HG02588 (cell line): Measurements from ENCODE around the gene PER2.
A peak's percentile ranks its signal among the peaks of the same experiment; 100 is the strongest.

Experiments
- ATAC-seq: cut with Tn5 transposase; IDR thresholded peaks from one replicate; pipeline ENCODE4 v1.9.1; 2021; ENCODE audit warnings: mild to moderate bottlenecking, moderate library complexity; ENCODE audit not compliant: unreplicated experiment

The PER2 gene

DNA sequence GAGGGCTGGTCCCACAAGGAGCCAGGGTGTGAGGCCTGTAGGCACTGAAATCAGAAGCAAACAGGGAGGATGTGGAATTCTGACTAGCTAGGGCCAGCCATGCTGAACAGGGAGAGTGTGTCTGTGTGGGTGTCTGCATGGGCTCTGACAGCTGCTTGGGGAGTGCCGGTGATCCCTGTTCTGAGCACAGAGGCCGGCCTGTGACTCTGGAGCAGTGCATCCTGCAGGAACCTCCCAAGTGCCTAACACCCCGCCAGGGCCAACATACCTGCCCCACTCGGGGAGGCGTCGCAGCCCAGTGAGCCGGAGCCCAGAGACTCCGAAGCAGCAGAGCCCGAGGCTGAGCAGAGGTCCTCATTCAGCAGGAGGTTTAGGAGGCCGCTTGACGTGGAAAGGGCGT lies 37.1 kb downstream of the PER2 start:
- no peak for ATAC-seq

DNA sequence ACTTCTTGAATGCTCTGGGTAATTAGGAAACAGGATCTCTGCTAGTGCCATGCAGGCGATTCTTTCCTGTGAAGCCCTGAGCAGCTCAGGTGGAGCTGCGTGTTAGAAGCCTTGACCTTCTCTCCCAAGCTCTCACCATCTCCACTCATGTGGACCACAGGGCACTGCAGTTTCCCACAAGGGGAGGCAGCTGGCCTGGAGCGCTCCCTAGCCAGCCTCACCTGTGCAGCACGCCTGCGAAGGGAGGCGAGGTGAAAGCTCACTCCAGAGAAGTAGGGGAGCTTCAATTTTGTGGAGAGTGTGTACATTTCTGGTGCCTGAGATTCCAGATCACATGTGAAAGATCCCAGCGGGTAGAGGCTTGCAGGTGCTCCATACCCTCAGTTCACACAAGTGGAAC lies 37.5 kb downstream of the PER2 start:
- no peak for ATAC-seq

DNA sequence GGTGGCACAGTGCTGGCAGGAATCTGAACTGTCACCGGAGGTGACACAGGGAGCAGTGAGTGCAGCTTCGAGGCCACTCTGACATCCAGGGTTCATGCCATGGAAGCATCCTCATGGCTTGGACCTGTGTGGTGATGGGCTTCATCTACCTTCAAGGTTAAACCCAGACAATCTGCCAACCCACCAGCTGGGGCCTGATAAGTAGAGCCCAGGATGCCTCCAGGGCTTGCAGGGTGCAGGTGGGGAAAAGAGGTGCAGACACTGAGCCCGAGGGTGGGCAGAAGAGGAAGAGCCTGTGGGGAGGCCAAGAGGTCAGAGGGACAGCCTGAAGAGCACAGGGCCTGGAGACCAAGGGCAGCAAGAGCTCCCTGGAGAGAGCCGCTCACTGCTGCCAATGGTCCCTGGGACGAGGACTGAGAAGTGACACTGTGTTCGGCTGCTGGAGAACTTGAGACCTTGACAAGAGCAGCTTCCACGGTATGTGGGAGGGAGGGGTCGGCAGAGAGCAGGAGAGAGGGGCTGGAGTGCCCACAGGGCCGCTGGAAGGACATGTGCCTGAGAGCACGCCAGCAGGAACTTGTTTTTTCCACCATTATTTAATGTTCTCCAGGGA lies 40.5 kb downstream of the PER2 start:
- no peak for ATAC-seq

DNA sequence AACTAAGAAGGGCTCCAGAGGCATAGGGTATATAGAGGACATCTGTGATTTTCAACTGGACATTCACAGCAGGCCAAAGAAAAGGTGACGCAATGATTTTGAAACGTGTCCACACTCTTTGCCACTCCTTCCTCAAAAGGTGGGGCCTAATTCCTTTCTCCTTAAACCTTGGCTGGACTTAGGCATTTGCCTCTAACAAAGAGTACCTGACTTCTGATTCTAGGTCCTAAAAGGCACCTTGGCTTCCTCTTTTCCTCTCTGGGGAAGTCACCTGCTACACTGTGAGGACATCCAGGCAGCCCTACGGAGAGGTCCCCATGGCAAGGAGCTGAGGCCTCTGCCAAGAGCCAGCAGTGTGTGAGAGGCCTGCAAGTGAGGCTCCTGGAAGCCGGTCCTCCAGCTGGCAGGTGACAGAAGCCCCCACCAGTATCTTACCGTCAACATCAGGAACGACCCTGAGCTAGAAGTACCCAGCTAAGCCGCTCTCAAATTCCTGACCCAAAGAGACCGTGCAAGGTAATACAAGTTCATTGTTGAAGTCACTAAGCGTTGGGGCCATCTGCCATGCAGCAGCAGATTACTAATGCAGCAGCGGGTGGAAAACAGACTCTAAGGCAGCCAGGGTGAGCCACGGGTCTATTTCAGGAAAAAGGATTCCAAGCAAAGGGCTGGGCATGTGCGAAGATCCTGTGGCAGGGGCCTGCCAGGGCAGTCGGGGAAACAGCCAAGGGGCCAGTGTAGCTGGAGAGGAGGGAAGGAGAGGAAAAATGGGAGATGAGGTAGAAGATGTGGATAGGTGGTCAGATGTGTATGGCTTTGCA lies 41.2 kb downstream of the PER2 start:
- no peak for ATAC-seq

DNA sequence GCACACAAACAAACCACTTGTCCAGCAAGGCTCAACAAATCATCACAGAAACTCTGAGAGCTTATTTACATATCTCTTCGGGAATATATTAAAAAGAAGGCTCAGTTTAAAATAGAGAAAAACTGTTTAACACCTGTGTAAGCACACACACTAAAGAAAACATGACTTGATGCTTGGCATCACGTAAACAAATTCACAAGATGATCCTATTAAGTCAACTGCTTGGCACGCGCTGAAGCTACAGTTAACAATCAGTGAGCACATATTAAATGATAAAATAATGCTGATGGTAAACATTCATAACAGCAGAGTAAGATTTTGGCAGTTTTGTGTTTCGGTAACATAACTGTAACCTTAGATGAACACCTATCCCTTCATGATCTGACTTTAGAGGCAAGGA lies 44.3 kb downstream of the PER2 start:
- ATAC-seq = no peak

DNA sequence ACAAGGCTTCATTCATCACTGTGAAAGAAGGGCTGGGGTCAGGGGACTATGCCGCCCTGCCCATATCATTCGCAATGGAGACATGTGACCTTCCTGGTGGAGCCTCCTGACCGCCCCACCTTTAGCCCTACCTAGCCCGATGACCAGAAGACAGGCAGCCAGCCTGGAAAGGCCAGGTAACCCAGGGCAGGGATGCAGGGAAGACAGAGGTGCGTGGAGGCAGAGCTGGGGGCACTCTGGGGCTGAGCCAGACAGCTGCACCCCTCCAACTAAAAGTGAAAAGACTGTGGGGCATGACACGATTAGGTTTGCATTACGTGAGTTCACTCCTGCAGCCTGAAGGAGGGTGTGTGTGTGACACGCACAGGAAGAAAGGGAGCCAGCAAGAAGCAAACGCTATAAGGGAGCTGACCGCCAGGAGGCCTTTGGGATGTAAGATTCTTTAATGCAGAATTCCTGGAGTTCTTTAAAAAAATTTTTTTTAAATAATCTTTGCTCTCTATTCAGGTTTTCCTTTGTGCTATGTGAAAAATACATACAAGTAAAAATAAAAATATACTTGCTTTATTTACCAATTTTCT lies 44.8 kb downstream of the PER2 start:
- no peak for ATAC-seq

DNA sequence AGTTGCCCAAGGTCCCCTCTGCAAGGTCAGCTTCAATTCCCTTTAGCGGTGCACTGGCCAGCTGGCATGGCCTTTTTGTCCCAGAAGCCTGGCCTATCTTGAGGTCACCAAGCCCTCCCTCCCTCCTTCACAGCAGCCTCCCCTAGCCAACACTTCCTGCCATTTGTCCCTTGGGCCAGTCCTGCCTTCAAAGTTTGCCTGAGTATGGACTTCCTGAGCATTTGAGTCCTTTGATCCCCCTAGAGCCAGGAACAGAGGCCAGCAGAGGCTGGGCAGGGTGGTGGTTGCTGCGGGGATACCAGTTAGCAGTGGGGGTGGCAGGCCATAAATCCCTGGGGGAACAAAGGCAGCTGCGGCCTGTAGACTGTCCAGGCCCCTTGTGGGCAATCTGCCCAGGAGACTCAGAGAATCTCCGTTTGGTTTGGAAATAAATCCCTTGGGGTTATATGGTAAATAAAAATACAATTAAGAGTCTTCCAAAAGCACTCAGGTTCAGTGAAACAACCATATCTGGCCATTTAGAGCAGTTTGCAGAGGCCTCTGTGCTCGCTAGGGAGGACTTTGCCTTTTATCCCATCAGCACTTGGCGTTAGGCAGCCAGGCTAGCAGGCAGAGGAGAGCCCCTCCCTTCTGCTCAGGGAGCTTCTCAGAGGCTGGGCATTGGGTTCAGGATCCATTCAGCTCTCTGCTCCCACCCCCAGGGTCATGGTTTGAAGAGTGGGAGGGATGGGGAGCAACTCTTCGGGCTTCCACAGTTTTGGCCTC lies 45.5 kb downstream of the PER2 start:
- ATAC-seq = no peak

DNA sequence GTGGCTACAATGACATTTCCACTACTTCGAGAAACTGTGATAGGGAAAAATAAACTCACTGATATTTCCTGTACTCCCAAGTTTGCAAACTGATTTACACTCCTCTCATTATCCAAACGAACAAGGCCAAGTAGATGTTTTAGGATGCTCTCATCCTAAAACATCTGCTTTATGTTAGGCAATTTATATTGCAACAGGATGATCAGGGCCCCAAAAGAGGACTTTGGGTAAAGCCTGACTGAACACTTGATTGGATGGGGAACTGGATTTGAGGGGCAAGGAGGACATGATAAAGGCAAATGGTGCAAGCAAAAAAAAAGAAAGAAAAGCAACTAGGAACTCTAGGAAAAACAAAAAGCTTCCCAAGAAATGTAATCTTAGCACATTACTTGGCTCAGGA lies 46.4 kb downstream of the PER2 start:
- ATAC-seq = no peak

DNA sequence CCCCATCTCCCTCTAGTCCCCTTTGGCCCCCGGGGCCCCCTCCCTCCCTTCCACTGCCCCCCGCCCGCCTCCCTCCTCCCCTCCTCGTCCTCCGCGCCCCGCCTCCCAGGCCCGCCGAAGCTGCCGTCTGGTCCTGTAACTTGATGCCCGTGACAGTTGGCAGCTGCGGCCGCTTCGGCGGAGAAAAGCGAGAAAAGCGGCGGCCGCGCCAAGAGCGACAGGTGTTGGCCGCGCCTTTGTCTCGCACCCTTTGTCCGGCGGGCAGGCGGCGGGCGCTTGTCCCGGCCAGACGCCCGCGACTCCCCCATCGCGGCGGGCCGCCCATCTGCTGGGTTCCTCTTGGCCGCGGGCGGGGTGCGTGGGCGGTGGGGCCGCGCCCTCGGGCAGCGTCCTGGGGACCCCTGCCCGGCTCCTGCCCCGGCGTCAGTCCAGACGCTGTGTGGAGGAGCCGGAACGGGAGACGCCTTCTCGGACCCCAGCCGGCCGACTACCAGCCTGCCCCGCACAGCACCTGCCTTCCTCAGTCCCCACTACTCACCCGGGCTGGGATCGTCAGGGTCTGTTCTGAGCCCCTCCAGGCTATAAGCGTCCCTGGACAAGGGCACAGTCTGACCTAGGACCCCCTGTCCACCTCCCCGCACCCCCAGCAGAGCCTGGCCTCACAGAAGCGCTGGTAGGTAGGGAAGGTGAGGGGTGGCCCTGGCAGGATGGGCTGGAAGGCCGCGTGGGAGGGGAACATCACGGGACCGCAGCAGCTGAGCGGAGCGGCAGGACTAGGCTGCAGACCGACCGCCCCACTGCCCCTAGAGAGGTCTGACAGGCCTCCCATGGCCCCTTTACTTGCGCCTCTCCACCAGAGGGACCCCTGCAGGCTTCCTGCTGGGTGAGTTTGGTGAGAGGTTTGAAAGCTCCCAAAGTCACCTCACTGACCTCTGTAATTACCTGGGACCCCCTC lies 47.4 kb downstream of the PER2 start:
- ATAC-seq = no peak

DNA sequence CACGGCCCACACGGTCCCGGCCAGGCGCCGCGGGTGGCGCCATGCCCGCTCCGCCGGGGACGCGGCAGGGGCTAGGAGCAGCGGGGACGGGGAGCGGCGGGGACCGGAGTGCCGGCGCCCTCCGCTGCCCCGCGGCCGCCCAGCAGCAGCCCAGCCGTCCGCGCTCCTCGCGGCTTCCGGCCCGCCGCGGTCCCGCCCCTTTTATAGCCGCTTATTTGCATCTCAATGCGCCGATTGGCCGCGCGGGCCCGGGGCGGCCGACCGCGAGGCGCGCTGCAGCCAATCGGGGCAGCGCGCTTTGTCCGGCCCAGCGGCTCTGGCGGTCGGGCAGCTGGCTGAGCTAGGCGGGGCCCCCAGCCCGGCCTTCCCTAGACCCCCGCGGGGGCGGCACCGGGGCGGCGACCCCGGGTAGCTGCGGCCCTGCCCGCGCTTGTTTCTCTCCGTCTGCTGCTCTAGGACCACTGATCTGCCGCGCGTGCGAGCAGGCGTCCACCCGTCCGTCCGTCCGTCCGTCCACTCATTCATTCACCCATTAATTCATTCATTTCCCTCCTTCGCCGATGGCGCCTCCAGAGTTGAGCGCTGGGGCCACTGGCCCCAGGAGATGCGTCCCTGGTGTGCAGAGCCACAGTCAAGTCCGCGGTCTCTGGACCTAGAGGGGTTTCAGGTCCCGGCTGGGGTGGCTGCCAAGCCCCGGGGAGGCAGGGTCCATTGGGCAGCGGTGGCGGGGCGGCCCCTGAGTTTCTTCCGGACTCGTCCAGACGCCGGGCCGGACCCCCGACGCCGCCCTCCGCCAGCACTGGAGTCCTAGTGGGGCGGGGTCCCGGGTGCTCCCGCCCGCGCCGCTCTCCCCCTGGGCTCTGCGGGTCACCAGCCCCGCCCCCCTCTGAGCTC lies 48.3 kb downstream of the PER2 start, which contains the start of gene HES6:
TSS of gene HES6 (minus strand) at position 176 of the 894 bp plus-strand sequence. CDS start at position 43, 133 bp downstream.
- peak; percentile 87 for ATAC-seq

DNA sequence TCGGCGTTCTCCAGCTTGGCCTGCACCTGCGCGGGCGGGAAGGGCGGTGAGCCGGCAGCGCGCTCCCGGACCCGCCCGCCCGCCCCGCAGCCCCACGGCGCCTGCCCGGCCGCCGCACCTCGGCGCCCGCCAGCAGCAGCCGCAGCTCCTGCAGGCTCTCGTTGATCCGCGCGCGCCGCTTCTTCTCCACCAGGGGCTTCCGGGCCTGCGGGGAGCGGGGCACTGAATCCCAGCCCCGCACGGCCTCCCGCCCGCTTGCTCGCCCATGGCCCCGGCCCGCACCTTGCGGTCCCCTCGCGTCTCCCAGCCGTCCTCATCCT lies 48.9 kb downstream of the PER2 start:
- ATAC-seq = peak; percentile 4

DNA sequence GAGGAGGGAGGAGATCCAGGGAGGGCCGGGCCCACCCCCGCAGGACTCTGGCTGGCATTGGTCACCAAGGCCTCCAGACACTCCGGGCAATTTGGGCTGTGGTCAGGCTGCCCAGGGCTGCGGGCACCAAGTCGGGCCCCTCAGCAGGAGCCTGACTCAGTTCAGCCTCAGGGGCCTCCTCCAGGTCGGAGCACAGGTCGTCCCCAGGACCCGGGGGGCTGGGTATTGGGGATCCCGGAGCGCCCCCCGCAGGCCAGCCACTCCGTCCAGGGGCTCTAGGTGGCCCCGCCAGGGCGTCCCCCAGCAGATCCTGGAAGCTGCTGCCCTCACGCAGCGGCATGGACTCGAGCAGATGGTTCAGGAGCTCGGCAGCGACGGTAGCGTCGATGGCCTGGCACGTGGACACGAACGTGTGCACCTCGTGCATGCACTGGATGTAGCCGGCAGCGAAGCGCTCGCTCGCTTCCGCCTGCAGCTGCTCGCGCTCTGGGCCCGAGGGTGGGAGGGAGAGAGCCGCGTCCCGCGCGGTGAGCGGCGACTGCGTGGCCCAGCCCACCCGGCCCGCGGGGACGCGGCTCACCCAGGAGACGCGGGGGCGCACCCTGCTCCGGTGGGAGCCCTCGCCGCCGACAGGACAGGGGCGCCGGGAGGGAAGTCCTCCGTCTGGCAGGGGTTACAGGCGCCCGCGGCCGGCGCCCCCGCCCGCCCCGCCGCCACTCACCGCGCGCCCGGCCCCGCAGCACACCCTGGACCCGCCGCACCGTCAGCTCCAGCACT lies 49.5 kb downstream of the PER2 start:
- ATAC-seq = no peak

DNA sequence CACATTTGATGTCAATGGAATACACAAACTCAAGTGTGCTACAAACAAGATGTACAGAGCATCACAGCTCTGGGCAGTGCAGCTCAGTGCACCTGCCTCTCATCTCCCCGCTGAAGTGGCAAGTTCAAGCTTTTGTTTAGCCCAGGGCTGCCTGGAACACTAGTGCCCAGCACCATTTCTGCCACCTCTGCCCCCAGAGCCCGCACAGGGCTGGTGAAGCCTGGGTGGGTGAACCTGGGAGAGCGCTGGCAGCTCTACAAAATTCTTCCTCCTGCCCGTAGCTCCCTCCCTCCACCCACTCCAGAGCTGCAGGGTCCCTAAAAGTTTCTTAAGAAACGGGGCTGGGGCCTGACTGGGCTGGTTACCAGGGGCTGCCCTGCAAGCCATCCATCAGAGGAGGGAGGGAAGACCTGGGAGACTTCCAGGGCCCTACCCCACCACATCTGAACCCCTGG lies 50.1 kb downstream of the PER2 start:
- ATAC-seq = no peak

DNA sequence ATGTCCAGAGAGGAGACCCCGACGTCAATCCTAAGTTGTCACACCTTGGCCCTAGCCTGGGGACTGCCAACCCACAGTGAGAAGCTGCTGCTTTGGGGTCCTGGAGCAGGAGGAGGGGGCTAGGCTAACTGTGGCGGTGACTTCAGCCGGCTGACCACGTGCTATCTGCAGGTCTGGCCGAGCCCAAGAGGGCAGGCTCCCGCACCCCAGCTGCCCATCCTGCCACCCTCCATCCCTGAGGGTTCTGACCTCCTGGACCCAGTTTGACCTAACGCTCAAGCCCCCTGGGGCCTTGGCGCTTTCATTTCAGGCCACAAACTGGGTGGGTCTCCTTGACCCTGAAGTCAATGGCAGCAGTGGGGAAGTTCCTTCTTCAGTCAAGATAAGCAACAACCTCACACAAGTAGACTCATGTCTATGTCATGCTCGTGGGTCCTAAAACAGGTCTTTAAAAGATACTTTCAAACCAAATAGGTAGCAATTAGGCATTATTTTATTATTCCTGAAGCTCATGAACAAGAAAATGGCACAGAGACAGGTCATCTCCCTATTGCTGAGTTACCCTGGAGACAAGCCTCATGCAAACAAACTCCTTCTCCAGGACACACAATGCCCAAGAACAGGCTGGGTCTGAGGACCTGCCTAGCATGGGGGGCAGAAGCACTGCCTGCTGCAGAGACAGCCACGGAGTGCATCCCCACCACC lies 50.8 kb downstream of the PER2 start:
- ATAC-seq = no peak

DNA sequence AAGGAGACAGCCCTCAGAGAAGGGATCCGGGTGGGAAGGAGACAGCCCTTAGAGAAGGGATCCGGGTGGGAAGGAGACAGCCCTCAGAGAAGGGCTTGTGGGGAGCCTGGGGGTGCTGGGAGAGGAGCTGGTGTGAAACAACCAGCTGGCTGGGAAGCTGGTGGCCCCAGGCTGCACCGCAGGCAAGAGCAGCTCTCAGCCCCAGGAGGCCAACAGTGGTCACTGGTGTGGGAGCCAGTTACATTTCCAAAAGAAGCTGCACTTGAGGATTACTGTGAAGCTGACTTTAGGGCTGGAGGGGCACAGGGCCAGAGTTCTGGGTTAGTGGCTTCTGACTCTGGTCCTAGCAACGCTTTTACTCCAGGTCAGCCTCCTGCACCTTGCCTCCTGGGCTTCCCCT lies 51.8 kb downstream of the PER2 start:
- no peak for ATAC-seq

DNA sequence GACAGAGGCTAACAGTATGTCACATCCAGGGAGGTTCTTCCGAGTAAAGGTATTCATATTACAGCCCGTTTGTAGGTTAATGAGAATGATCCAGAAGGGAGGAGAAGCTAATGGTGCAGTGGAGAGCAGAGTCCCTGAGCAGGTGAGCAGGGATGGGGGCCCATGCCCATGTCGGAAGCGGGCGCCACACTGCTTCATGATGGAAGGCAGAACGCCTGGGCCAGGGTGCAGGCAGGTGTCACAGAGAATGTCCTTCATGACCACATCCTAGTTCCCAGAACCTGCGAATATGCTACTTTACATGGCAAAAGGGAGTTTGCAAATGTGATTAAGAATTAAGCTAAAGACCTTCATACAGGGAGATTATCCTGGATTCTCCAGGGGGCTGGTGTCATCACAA lies 52.6 kb downstream of the PER2 start:
- ATAC-seq = no peak

DNA sequence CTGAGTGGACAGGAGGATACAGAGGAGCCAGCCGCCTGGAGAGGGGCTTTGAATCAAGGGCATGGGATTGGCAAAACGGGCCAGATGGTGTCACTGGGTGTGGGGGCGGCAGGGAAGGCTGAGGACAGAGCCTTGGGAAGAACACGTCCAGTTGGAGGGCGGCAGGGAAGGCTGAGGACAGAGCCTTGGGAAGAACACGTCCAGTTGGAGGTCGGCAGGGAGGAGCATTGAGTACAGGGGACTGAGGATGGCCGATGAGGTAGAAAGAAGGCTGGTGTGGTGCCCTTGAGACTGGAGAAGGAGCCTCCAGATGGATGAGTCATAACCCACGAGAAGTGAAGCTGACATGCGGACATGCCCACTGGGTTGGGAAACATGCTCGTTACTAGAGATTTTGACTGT lies 53.1 kb downstream of the PER2 start:
- no peak for ATAC-seq

DNA sequence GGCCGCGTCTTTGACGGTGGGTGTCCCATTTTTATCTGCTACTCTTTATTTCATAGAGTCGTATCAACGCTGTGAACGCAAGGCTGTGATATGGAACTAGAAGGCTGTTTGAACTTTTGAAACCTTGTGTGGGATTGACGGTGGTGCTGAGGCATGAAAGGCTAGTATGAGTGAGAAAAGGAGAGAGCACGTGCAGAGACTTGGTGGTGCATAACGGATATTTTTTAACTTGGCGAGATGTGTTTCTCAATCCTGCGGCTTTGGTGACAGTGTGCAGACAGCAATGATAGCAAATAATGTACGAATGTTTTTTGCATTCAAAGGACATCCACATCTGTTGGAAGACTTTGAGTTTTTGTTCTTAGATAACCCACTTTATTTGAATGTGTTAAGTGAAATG lies 54.8 kb downstream of the PER2 start:
- ATAC-seq = no peak
